ENCODE measurements around the gene KRTAP13-1. TPM values are rescaled to one million over a fixed set of nuclear protein-coding genes. Genes with fewer than 3 reads are reported as not detected.

The KRTAP13-1 gene
- total RNA-seq, 4 donors from 2014 or later: 9.5 TPM; not detected in 3

- no peak for TF ChIP-seq CTCF (IDR thresholded peaks at IDR 0.05)
- no peak for TF ChIP-seq EP300 (IDR thresholded peaks at IDR 0.05)
- TF ChIP-seq POLR2AphosphoS5 (IDR thresholded peaks at IDR 0.05): no peak
- TF ChIP-seq POLR2A (IDR thresholded peaks at IDR 0.05): no peak
- H3K36me3 ChIP-seq: no peaks in the 10 kb centered on the region
- no peaks in the 10 kb centered on the region for H3K4me1 ChIP-seq
- 83% methylated on average over 3 of the region's 3 CpGs for WGBS
- H3K9me3 ChIP-seq: no peaks in the 10 kb centered on the region
- H3K27me3 ChIP-seq: no peaks in the 10 kb centered on the region
- DNase-seq (ENCODE audit: low spot score in 2 of 2): no peak
- no peak overlapping the region for H3K27ac ChIP-seq
- H3K4me3 ChIP-seq: no peak overlapping the region
Measured at GRCh38 chr21:30437010-30437565, 41.3 kb downstream of the KRTAP13-1 start.

- TF ChIP-seq EP300 (IDR thresholded peaks at IDR 0.05) (no peak), CTCF (IDR thresholded peaks at IDR 0.05) (no peak), POLR2A (IDR thresholded peaks at IDR 0.05) (no peak), POLR2AphosphoS5 (IDR thresholded peaks at IDR 0.05) (no peak)
- H3K9me3 ChIP-seq: no peaks in the 10 kb centered on the region
- no peak within 1 kb of the TSS for H3K27ac ChIP-seq
- H3K4me1 ChIP-seq: no peaks in the 10 kb centered on the region
- H3K4me3 ChIP-seq: no peak within 1 kb of the TSS
- no peak for DNase-seq (ENCODE audit: low spot score in 2 of 2)
- no peaks in the 10 kb centered on the region for H3K27me3 ChIP-seq
- H3K36me3 ChIP-seq: no peaks in the 10 kb centered on the region
- 92% methylated on average over 5 of the region's 5 CpGs for WGBS
Measured at GRCh38 chr21:30439975-30440374, 44.1 kb downstream of the KRTAP13-1 start, which contains the start of gene KRTAP15-1. Gene KRTAP15-1 (plus strand): TSS chr21:30440275. CDS start chr21:30440328, 53 bp downstream.

DNA sequence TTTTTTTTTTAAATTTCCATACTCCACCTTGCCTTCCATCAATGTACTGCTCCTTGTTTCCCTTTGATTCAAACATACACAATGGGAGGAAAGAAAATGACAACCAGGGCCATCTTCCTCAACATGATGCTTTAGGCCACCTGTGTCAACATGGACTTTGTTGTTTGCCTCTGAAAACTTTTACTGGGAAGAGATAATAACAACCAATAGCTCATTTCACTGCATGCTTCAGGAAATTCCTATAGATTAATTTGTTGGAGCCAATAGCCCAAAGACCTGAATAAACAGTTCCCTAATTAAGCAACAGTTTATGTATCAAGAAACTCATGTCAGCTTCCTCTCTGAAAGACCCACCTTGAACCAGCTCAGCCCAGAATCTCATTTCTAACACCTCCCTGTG, 47.4 kb downstream of the KRTAP13-1 start:
- DNase-seq (ENCODE audit: low spot score in 2 of 2): no peak
- no peaks in the 10 kb centered on the region for H3K27me3 ChIP-seq
- H3K4me3 ChIP-seq: no peak overlapping the region
- H3K9me3 ChIP-seq: no peaks in the 10 kb centered on the region
- H3K27ac ChIP-seq: no peak overlapping the region
- no peaks in the 10 kb centered on the region for H3K4me1 ChIP-seq
- TF ChIP-seq CTCF (IDR thresholded peaks at IDR 0.05): no peak
- no peak for TF ChIP-seq EP300 (IDR thresholded peaks at IDR 0.05)
- TF ChIP-seq POLR2AphosphoS5 (IDR thresholded peaks at IDR 0.05): no peak
- TF ChIP-seq POLR2A (IDR thresholded peaks at IDR 0.05): no peak
- H3K36me3 ChIP-seq: no peaks in the 10 kb centered on the region

- no peaks in the 10 kb centered on the region for H3K9me3 ChIP-seq
- no peak for TF ChIP-seq CTCF (IDR thresholded peaks at IDR 0.05)
- no peak for DNase-seq (ENCODE audit: low spot score in 2 of 2)
- no peaks in the 10 kb centered on the region for H3K4me1 ChIP-seq
- no peak overlapping the region for H3K4me3 ChIP-seq
- no peaks in the 10 kb centered on the region for H3K36me3 ChIP-seq
- WGBS: 82% methylated on average over 1 of the region's 1 CpG
- no peak overlapping the region for H3K27ac ChIP-seq
- H3K27me3 ChIP-seq: no peaks in the 10 kb centered on the region
Measured at GRCh38 chr21:30444204-30444603, 48.4 kb downstream of the KRTAP13-1 start.

Other genes starting within 250 kb of the KRTAP13-1 start
- gene CLDN17, start 229.2 kb upstream of the KRTAP13-1 start, total RNA-seq: not detected
- gene CLDN8, start 179.9 kb upstream of the KRTAP13-1 start, total RNA-seq: 10 to 100 TPM; 16.5 to 35.9 (median 19.7) TPM
- 1 to 10 TPM in 2 of 4 donors, under 1 TPM in 1, not detected in 1; 0.47 to 9.7 (median 4.5) TPM for gene KRTAP24-1, start 113.1 kb upstream of the KRTAP13-1 start, total RNA-seq
- not detected for gene KRTAP25-1, start 106.5 kb upstream of the KRTAP13-1 start, total RNA-seq
- gene KRTAP26-1, start 75.7 kb upstream of the KRTAP13-1 start, total RNA-seq: 10 to 100 TPM in 1 of 4 donors, 1 to 10 TPM in 2, not detected in 1; 3.4 to 15.0 (median 3.9) TPM
- not detected for gene KRTAP27-1, start 58.3 kb upstream of the KRTAP13-1 start, total RNA-seq
- not detected for gene KRTAP23-1, start 47.4 kb upstream of the KRTAP13-1 start, total RNA-seq
- gene KRTAP13-2, start 23.8 kb upstream of the KRTAP13-1 start, total RNA-seq: 10 to 100 TPM in 1 of 4 donors, not detected in 3; 10.7 TPM
- not detected for gene KRTAP13-3, start 29.9 kb downstream of the KRTAP13-1 start, total RNA-seq
- gene KRTAP13-4, start 34.2 kb downstream of the KRTAP13-1 start, total RNA-seq: not detected
- not detected for gene KRTAP15-1, start 44.2 kb downstream of the KRTAP13-1 start, total RNA-seq
- gene KRTAP19-1, start 84.3 kb downstream of the KRTAP13-1 start, total RNA-seq: 10 to 100 TPM in 1 of 4 donors, 1 to 10 TPM in 2, not detected in 1; 6.8 to 29.7 (median 8.7) TPM
- gene KRTAP19-2, start 91.4 kb downstream of the KRTAP13-1 start, total RNA-seq: not detected
- gene KRTAP19-3, start 96.0 kb downstream of the KRTAP13-1 start, total RNA-seq: 10 to 100 TPM in 1 of 4 donors, not detected in 3; 41.5 TPM
- gene KRTAP19-4, start 101.1 kb downstream of the KRTAP13-1 start, total RNA-seq: not detected
- 100 to 1,000 TPM in 1 of 4 donors, 10 to 100 TPM in 1, not detected in 2; 20.8 to 130 TPM for gene KRTAP19-5, start 106.1 kb downstream of the KRTAP13-1 start, total RNA-seq
- gene KRTAP19-6, start 145.8 kb downstream of the KRTAP13-1 start, total RNA-seq: not detected
- 1 to 10 TPM in 1 of 4 donors, not detected in 3; 7.2 TPM for gene KRTAP19-7, start 165.3 kb downstream of the KRTAP13-1 start, total RNA-seq
- not detected for gene KRTAP22-2, start 194.4 kb downstream of the KRTAP13-1 start, total RNA-seq
- not detected for gene KRTAP6-3, start 196.4 kb downstream of the KRTAP13-1 start, total RNA-seq
- not detected for gene KRTAP6-2, start 202.9 kb downstream of the KRTAP13-1 start, total RNA-seq
- not detected for gene KRTAP22-1, start 205.1 kb downstream of the KRTAP13-1 start, total RNA-seq
- 10 to 100 TPM in 1 of 4 donors, not detected in 3; 16.0 TPM for gene KRTAP6-1, start 217.9 kb downstream of the KRTAP13-1 start, total RNA-seq
- gene KRTAP20-1, start 220.4 kb downstream of the KRTAP13-1 start, total RNA-seq: not detected
- gene KRTAP20-4, start 224.6 kb downstream of the KRTAP13-1 start, total RNA-seq: not detected
- gene KRTAP20-2, start 239.2 kb downstream of the KRTAP13-1 start, total RNA-seq: 1 to 10 TPM in 2 of 4 donors, not detected in 2; 5.9 to 8.6 TPM
- not detected for gene KRTAP20-3, start 246.8 kb downstream of the KRTAP13-1 start, total RNA-seq

All from suprapubic skin (tissue), 4 donors.